Measurements from ENCODE around the gene ACP3.
A peak's percentile ranks its signal among the peaks of the same experiment; 100 is the strongest.

Gene ACP3

GRCh38 chr3:132315851-132316250, 1.4 kb upstream of the ACP3 start:
- DNase-seq (ENCODE audit: low read depth in 2 of 2) = no peak

GRCh38 chr3:132318451-132318850, 1.2 kb downstream of the ACP3 start:
- no peak for DNase-seq (ENCODE audit: low read depth in 2 of 2)

- no peak for DNase-seq (ENCODE audit: low read depth in 2 of 2)
Observed at GRCh38 chr3:132321304-132321703, 4.1 kb downstream of the ACP3 start.

- DNase-seq (ENCODE audit: low read depth in 2 of 2) = no peak
Observed at GRCh38 chr3:132325103-132325606, 7.9 kb downstream of the ACP3 start.

GRCh38 chr3:132325634-132326033, 8.4 kb downstream of the ACP3 start:
- no peak for DNase-seq (ENCODE audit: low read depth in 2 of 2)

- DNase-seq (ENCODE audit: low read depth in 2 of 2) = no peak
Observed at GRCh38 chr3:132326251-132326650, 9.0 kb downstream of the ACP3 start.

GRCh38 chr3:132332082-132332481, 14.9 kb downstream of the ACP3 start:
- no peak for DNase-seq (ENCODE audit: low read depth in 2 of 2)

GRCh38 chr3:132332508-132332907, 15.3 kb downstream of the ACP3 start:
- no peak for DNase-seq (ENCODE audit: low read depth in 2 of 2)

GRCh38 chr3:132341746-132342145, 24.5 kb downstream of the ACP3 start:
- DNase-seq (ENCODE audit: low read depth in 2 of 2) = no peak

GRCh38 chr3:132342183-132342582, 25.0 kb downstream of the ACP3 start:
- DNase-seq (ENCODE audit: low read depth in 2 of 2) = no peak

- DNase-seq (ENCODE audit: low read depth in 2 of 2) = no peak
Observed at GRCh38 chr3:132342610-132343009, 25.4 kb downstream of the ACP3 start.

- no peak for DNase-seq (ENCODE audit: low read depth in 2 of 2)
Observed at GRCh38 chr3:132343018-132343612, 25.9 kb downstream of the ACP3 start.

- no peak for DNase-seq (ENCODE audit: low read depth in 2 of 2)
Observed at GRCh38 chr3:132344666-132345280, 27.6 kb downstream of the ACP3 start.

GRCh38 chr3:132346841-132347736, 29.9 kb downstream of the ACP3 start:
- no peak for DNase-seq (ENCODE audit: low read depth in 2 of 2)

- no peak for DNase-seq (ENCODE audit: low read depth in 2 of 2)
Observed at GRCh38 chr3:132347811-132348210, 30.6 kb downstream of the ACP3 start.

- DNase-seq (ENCODE audit: low read depth in 2 of 2) = no peak
Observed at GRCh38 chr3:132348531-132348930, 31.3 kb downstream of the ACP3 start.

- DNase-seq (ENCODE audit: low read depth in 2 of 2) = no peak
Observed at GRCh38 chr3:132350814-132351213, 33.6 kb downstream of the ACP3 start.

GRCh38 chr3:132351222-132351806, 34.1 kb downstream of the ACP3 start:
- DNase-seq (ENCODE audit: low read depth in 2 of 2) = no peak

GRCh38 chr3:132352556-132353143, 35.4 kb downstream of the ACP3 start:
- peak; percentile 29 to 56 for DNase-seq (ENCODE audit: low read depth in 2 of 2)

GRCh38 chr3:132354916-132355702, 37.9 kb downstream of the ACP3 start:
- DNase-seq (ENCODE audit: low read depth in 2 of 2) = no peak

- no peak for DNase-seq (ENCODE audit: low read depth in 2 of 2)
Observed at GRCh38 chr3:132356568-132356967, 39.4 kb downstream of the ACP3 start.
